Mucosa of stomach (tissue), 1 donor: ENCODE measurements around the gene RUVBL2.

Experiments used
- H3K27me3 ChIP-seq: one replicate; pipeline ENCODE4 v1.7.0; 2013; ENCODE audit warnings: mild to moderate bottlenecking, low read length; ENCODE audit not compliant: control insufficient read depth, insufficient read depth
- H3K36me3 ChIP-seq: one replicate; pipeline ENCODE4 v1.7.0; 2013; ENCODE audit warnings: low read length; ENCODE audit not compliant: control insufficient read depth, insufficient read depth
- H3K4me1 ChIP-seq: one replicate; pipeline ENCODE4 v1.7.0; 2013; ENCODE audit warnings: mild to moderate bottlenecking, low read length; ENCODE audit not compliant: control insufficient read depth, insufficient read depth
- H3K4me3 ChIP-seq: one replicate; pipeline ENCODE4 v1.7.0; 2013; ENCODE audit warnings: low read length
- H3K9ac ChIP-seq: one replicate; pipeline ENCODE4 v1.7.0; 2013; ENCODE audit warnings: mild to moderate bottlenecking, low read length, moderate library complexity
- H3K9me3 ChIP-seq: one replicate; pipeline ENCODE4 v1.7.0; 2013; ENCODE audit warnings: mild to moderate bottlenecking, low read length, moderate library complexity; ENCODE audit not compliant: control insufficient read depth
- donor health status: Pancreatic carcinoma.

Gene RUVBL2

GRCh38 chr19:48985711-48986110 is 8.0 kb upstream of the RUVBL2 start:
- H3K36me3 ChIP-seq: peaks cover 5% of the 10 kb centered on the region
- no peak overlapping the region for H3K9ac ChIP-seq
- H3K27me3 ChIP-seq: no peaks in the 10 kb centered on the region
- no peaks in the 10 kb centered on the region for H3K4me1 ChIP-seq
- no peak overlapping the region for H3K4me3 ChIP-seq
- H3K9me3 ChIP-seq: no peaks in the 10 kb centered on the region

GRCh38 chr19:48986211-48986610 is 7.5 kb upstream of the RUVBL2 start:
- Histone ChIP-seq H3K27me3 (no peaks in the 10 kb centered on the region), H3K4me3 (no peak overlapping the region), H3K36me3 (peaks cover 5% of the 10 kb centered on the region), H3K4me1 (no peaks in the 10 kb centered on the region), H3K9ac (no peak overlapping the region), H3K9me3 (no peaks in the 10 kb centered on the region)

GRCh38 chr19:48987323-48987722 is 6.4 kb upstream of the RUVBL2 start:
- Histone ChIP-seq H3K27me3 (no peaks in the 10 kb centered on the region), H3K4me1 (peaks cover 9% of the 10 kb centered on the region), H3K9me3 (no peaks in the 10 kb centered on the region), H3K36me3 (peaks cover 5% of the 10 kb centered on the region), H3K9ac (no peak overlapping the region), H3K4me3 (no peak overlapping the region)

GRCh38 chr19:48988286-48988685 is 5.4 kb upstream of the RUVBL2 start:
- Histone ChIP-seq H3K4me3 (no peak overlapping the region), H3K36me3 (peaks cover 5% of the 10 kb centered on the region), H3K27me3 (no peaks in the 10 kb centered on the region), H3K9ac (no peak overlapping the region), H3K9me3 (no peaks in the 10 kb centered on the region), H3K4me1 (peaks cover 9% of the 10 kb centered on the region)

- Histone ChIP-seq H3K9me3 (no peaks in the 10 kb centered on the region), H3K4me3 (no peak overlapping the region), H3K27me3 (no peaks in the 10 kb centered on the region), H3K9ac (no peak overlapping the region), H3K36me3 (peaks cover 5% of the 10 kb centered on the region), H3K4me1 (peaks cover 9% of the 10 kb centered on the region)
Measured at GRCh38 chr19:48988860-48989259, 4.8 kb upstream of the RUVBL2 start.

- Histone ChIP-seq H3K36me3 (peaks cover 5% of the 10 kb centered on the region), H3K9ac (no peak overlapping the region)
Measured at GRCh38 chr19:48989701-48990291, 3.9 kb upstream of the RUVBL2 start.

GRCh38 chr19:48990400-48990799 is 3.3 kb upstream of the RUVBL2 start:
- no peaks in the 10 kb centered on the region for H3K27me3 ChIP-seq
- peaks cover under 1% of the 10 kb centered on the region for H3K36me3 ChIP-seq
- no peak overlapping the region for H3K4me3 ChIP-seq
- H3K4me1 ChIP-seq: peaks cover 9% of the 10 kb centered on the region
- H3K9me3 ChIP-seq: no peaks in the 10 kb centered on the region
- H3K9ac ChIP-seq: no peak overlapping the region

More at GRCh38 chr19:48989701-48990291, 3.9 kb upstream of the RUVBL2 start:
- Histone ChIP-seq H3K27me3 (no peaks in the 10 kb centered on the region), H3K4me3 (no peak overlapping the region), H3K4me1 (peaks cover 9% of the 10 kb centered on the region), H3K9me3 (no peaks in the 10 kb centered on the region)

- Histone ChIP-seq H3K27me3 (no peaks in the 10 kb centered on the region), H3K36me3 (no peaks in the 10 kb centered on the region), H3K4me3 (no peak overlapping the region), H3K9me3 (no peaks in the 10 kb centered on the region), H3K9ac (peak overlapping the region; percentile 98), H3K4me1 (peaks cover 9% of the 10 kb centered on the region)
Measured at GRCh38 chr19:48991011-48991609, 2.6 kb upstream of the RUVBL2 start.

- Histone ChIP-seq H3K4me3 (peak overlapping the region; percentile 98), H3K36me3 (no peaks in the 10 kb centered on the region), H3K9me3 (no peaks in the 10 kb centered on the region), H3K4me1 (peaks cover 9% of the 10 kb centered on the region), H3K9ac (peak overlapping the region; percentile 98), H3K27me3 (no peaks in the 10 kb centered on the region)
Measured at GRCh38 chr19:48991873-48992580, 1.7 kb upstream of the RUVBL2 start.

- peaks cover 9% of the 10 kb centered on the region for H3K4me1 ChIP-seq
- no peaks in the 10 kb centered on the region for H3K36me3 ChIP-seq
- peak overlapping the region; percentile 98 for H3K4me3 ChIP-seq
- no peaks in the 10 kb centered on the region for H3K27me3 ChIP-seq
- H3K9ac ChIP-seq: peak overlapping the region; percentile 98
- H3K9me3 ChIP-seq: no peaks in the 10 kb centered on the region
Measured at GRCh38 chr19:48992581-48993174, 1.0 kb upstream of the RUVBL2 start.

- H3K36me3 ChIP-seq: no peaks in the 10 kb centered on the region
- H3K4me3 ChIP-seq: peak overlapping the region; percentile 48
- H3K9me3 ChIP-seq: no peaks in the 10 kb centered on the region
- peak overlapping the region; percentile 98 for H3K9ac ChIP-seq
- no peaks in the 10 kb centered on the region for H3K27me3 ChIP-seq
- peaks cover 9% of the 10 kb centered on the region for H3K4me1 ChIP-seq
Measured at GRCh38 chr19:48994035-48994386, 324 bp downstream of the RUVBL2 start.

- H3K9me3 ChIP-seq: no peaks in the 10 kb centered on the region
- no peak overlapping the region for H3K9ac ChIP-seq
Measured at GRCh38 chr19:48997972-48998371, 4.3 kb downstream of the RUVBL2 start.

More at GRCh38 chr19:48997972-48998371, 4.3 kb downstream of the RUVBL2 start:
- Histone ChIP-seq H3K4me1 (no peaks in the 10 kb centered on the region), H3K27me3 (no peaks in the 10 kb centered on the region), H3K36me3 (no peaks in the 10 kb centered on the region), H3K4me3 (no peak overlapping the region)
